LoVo (cell line): ENCODE results near the gene PGLYRP2.

Source experiments
- DNase-seq: peaks from one replicate; pipeline ENCODE4 v3.0.0-alpha.2; 2016; ENCODE audit warnings: low spot score

PGLYRP2 gene

GRCh38 chr19:15425321-15425950, 53.9 kb downstream of the PGLYRP2 start:
- DNase-seq: no peak

GRCh38 chr19:15424692-15425272, 54.5 kb downstream of the PGLYRP2 start:
- DNase-seq: no peak

- no peak for DNase-seq
Measured at GRCh38 chr19:15424121-15424520, 55.2 kb downstream of the PGLYRP2 start.

GRCh38 chr19:15423130-15423529, 56.2 kb downstream of the PGLYRP2 start:
- DNase-seq: no peak

- DNase-seq: no peak
Measured at GRCh38 chr19:15422296-15423075, 56.8 kb downstream of the PGLYRP2 start.

GRCh38 chr19:15421721-15422260, 57.5 kb downstream of the PGLYRP2 start:
- no peak for DNase-seq

- no peak for DNase-seq
Measured at GRCh38 chr19:15421136-15421695, 58.1 kb downstream of the PGLYRP2 start.

GRCh38 chr19:15419413-15420025, 59.8 kb downstream of the PGLYRP2 start:
- DNase-seq: no peak
